ENCODE data around the gene RTN4RL1.

- TF ChIP-seq POLR2A (IDR thresholded peaks at IDR 0.05): no peak
- TF ChIP-seq CTCF (IDR thresholded peaks at IDR 0.05): no peak
Measured at GRCh38 chr17:2062571-2063183, 37.5 kb upstream of the RTN4RL1 start.
